ENCODE measurements around the gene CDH4. TPM values are rescaled to one million over a fixed set of nuclear protein-coding genes. Genes with fewer than 3 reads are reported as not detected.

The CDH4 gene
- total RNA-seq, 2 donors from 2014 or later = 0.06 TPM; not detected in 1

- no peak for ATAC-seq
- no peak for DNase-seq
- intact Hi-C loops (cut with DNase I, micrococcal nuclease) = no loop called here
These were observed 118.8 kb downstream of the CDH4 start for GRCh38 chr20:61370841-61371303.

GRCh38 chr20:61371501-61372136, 119.6 kb downstream of the CDH4 start:
- intact Hi-C loops (cut with DNase I, micrococcal nuclease) = no loop called here
- DNase-seq (no peak), ATAC-seq (no peak)

GRCh38 chr20:61372137-61373054, 120.3 kb downstream of the CDH4 start:
- intact Hi-C loops (cut with DNase I, micrococcal nuclease) = no loop called here
- ATAC-seq (no peak), DNase-seq (no peak)

GRCh38 chr20:61373055-61373399, 121.0 kb downstream of the CDH4 start:
- no peak for DNase-seq
- no peak for ATAC-seq
- intact Hi-C loops (cut with DNase I, micrococcal nuclease) = no loop called here

- intact Hi-C loops (cut with DNase I, micrococcal nuclease) = no loop called here
- DNase-seq (no peak), ATAC-seq (no peak)
These were observed 122.0 kb downstream of the CDH4 start for GRCh38 chr20:61373956-61374545.

GRCh38 chr20:61376541-61377240, 124.6 kb downstream of the CDH4 start:
- intact Hi-C loops (cut with DNase I, micrococcal nuclease) = no loop called here
- ATAC-seq (no peak), DNase-seq (no peak)

DNA sequence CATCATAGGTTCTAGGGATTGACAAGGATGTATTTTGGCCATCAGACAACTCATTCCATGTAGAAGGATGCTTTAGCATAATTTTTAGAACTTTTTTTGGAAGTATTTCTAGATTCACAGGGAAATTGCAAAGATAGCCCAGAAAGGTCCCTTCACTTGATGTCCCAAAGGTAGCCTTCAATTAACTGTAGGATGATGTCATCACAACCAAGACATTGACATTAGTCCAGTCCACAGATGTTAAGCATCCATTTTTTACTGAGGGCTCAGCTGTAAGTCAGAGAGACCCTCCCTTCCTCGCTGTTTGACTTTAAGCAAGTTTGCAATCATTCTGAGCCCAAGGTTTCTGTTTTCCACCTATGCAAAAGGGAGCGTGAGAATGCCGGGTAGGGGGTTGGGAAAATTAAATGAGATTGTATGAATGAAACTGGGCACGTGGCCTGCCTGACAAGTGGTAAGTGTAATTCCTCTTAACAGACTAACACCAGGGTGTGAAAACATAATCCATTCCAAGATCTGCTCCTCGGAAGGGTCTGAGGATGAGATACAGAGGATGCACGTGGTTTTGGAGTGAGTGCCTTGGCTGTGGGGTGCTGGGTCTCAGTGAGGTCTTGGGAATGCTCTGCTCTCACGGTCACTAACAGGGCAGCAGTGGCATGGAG, 126.8 kb downstream of the CDH4 start:
- intact Hi-C loops (cut with DNase I, micrococcal nuclease) = no loop called here
- ATAC-seq = no peak
- DNase-seq = no peak

DNA sequence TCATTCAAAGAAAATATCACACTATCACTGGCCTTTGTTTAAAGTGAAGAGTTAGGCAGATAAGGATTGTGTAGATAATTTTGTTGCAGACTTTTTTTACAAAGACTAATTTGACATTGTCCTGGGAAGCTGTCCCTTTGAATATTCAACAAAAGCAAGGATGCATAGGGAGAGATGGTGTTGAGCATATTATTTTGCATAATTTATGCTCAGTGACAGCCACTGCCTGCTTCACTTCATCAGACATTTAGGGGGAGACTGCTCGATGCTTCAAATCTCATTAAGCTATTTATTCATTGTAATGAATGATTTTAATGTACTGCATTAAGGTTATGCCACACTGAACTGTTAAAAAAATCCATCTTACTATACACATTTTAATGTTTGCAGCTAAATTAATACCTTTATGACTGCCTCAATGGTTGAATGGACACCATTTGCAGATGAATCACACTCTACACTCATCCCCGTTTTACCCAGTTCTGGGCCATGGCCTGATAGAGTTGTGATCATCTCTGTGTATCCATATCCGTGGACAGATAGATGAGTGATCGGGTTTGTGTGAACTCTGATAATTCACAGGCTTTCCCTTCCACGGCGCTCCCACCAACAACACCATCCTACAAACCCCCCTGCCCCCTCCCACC, 128.0 kb downstream of the CDH4 start:
- DNase-seq = no peak
- no peak for ATAC-seq
- intact Hi-C loops (cut with DNase I, micrococcal nuclease) = no loop called here

DNA sequence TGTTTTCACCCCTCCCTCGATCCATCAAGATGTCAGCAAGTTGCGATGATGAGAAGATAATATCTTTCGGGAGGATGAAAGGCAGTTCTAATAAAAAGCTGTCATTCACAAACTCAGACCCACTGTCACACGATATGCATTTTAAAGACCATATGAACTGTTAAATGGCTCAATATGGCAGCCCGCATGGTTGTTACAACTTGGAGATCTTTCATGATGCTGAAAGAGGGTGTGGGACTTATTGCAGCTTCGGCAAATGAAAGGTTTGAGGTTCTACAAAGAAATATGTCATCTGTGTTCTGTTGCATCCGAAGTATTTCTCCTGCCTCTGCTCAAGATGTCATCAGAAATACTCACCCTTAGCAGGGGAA, 128.5 kb downstream of the CDH4 start:
- no peak for ATAC-seq
- no peak for DNase-seq
- intact Hi-C loops (cut with DNase I, micrococcal nuclease) = no loop called here

DNA sequence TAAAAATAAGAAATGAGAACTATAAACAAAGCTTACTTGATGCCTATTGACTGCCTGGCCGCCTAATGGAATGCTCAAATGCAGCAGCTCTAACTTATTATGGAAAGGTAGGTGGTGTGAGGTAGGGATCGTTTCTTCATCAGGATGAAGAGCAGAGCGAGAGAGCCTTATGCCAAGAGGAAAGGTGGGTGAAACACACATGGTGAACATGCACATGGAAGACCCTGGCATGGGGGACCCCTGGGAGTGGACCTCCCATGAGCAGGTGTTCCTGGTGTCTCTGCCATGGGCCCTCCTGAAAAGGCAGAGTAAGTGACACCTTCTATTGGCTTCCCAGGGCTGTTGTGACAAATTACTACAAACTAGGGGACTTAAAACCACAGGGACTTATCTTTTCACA, 130.1 kb downstream of the CDH4 start:
- intact Hi-C loops (cut with DNase I, micrococcal nuclease) = no loop called here
- DNase-seq (no peak), ATAC-seq (no peak)

DNA sequence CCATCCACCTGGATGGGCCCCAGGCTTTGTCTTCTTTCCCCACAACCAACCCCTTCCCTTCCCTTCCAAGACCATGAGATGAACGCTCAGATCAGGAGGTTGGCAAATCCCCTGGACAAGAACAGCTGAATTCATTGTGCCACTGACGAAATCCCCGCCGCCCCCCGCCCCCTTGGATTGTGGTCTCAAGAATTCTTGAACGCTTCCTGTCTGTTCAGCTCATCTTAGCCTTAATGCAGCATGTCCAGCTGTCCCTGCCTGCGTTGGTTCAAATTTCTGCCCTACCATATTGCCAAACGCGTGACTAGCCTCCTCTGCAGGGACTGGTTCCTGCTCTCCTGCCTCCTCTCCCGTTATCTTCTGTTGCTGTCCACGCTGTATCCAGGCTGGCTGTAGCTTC, 133.2 kb downstream of the CDH4 start:
- intact Hi-C loops (cut with DNase I, micrococcal nuclease) = no loop called here
- no peak for DNase-seq
- ATAC-seq = no peak

DNA sequence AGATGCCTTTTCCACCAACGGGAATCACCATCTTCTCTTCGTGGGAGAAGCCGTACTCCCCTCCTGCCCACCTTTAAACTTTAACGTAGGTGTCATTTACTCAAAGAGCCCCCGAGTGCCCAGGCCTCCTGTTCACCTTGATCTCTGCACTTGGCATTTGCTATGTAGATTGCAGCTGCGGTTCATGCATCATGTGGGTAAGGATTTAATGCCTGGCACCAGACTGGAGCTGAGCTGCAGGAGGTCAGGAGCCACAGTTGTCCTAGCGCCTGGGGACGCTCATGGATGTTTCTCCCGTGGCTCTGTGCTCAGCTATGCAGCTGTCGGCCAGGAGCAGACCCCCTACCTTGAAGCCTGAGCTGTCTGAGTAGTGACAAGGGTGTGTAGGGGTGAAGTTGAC, 133.7 kb downstream of the CDH4 start:
- no peak for ATAC-seq
- intact Hi-C loops (cut with DNase I, micrococcal nuclease) = no loop called here
- DNase-seq = no peak

DNA sequence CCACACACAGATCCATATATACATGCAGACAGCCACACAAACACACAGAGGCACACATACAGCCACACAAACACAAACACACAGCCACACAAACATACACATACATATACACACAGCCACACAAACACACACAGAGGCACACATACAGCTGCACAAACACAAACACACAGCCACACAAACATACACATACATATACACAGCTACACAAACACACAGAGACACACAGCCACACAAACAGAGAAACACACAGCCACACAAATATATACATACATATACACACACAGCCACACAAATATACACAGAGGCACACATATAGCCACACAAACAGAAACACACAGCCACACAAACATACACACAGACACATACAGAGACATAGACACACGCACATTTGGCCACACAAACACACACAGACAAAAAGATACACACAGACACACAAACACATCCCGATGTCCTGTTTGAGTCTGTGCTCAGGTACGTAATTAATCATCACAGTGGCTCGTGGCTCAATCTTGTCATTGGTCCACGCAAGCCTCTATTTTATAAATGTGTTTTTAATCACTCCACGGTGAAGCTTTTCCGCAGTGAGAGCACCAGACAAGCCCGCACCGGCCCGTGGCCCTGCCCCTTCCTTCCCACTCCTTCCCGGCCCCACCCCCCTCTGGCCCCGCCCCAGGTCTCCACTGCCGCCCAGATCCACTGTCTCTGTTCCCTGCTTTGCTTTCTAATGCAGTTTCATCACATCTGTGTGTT, 135.3 kb downstream of the CDH4 start:
- DNase-seq (peak in 1 of 2 donors; percentile 16), ATAC-seq (peak; percentile 52)

GRCh38 chr20:61387954-61388348, 135.9 kb downstream of the CDH4 start:
- ATAC-seq (no peak), DNase-seq (no peak)
- intact Hi-C loops (cut with DNase I, micrococcal nuclease) = no loop called here

More for the DNA sequence above, 135.3 kb downstream of the CDH4 start:
- intact Hi-C loops (cut with DNase I, micrococcal nuclease) = no loop called here

DNA sequence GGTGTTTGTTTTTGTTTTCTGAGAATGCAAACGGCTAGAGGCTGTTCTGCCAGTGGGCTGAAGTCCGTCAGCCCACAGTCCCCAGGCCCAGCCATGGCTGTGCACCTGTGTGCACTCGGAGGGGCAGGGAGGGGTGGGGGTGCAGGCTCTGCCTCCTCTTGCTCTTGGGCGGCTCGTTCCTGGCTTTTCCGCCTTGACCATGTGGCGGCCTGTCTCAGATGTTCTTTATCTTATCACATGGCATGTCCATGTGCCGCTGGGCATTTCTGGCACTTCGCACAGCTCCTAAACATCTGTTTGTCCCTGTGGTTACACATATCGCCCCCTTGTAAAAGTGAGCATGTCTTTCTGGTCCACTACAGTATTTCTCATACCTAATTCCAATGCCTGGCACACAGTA, 137.0 kb downstream of the CDH4 start:
- intact Hi-C loops (cut with DNase I, micrococcal nuclease) = no loop called here
- no peak for DNase-seq
- no peak for ATAC-seq

- ATAC-seq (no peak), DNase-seq (no peak)
- intact Hi-C loops (cut with DNase I, micrococcal nuclease) = no loop called here
These were observed 139.1 kb downstream of the CDH4 start for GRCh38 chr20:61391185-61391584.

- intact Hi-C loops (cut with DNase I, micrococcal nuclease) = no loop called here
- ATAC-seq = no peak
- no peak for DNase-seq
These were observed 139.9 kb downstream of the CDH4 start for GRCh38 chr20:61391812-61392520.
